ENCODE measurements around the gene MPST. TPM values are rescaled to one million over a fixed set of nuclear protein-coding genes. Genes with fewer than 3 reads are reported as not detected.

The MPST gene
- total and polyA plus RNA-seq, 4 donors = 59.2 to 247 (median 71.7) TPM

- Histone ChIP-seq H3K27ac (ENCODE audit: low read depth in 1 of 2, low read length in 1 of 2) (no peak overlapping the region), H3K36me3 (ENCODE audit: control insufficient read depth in 4 of 4, insufficient read depth in 4 of 4, low read length in 4 of 4) (peaks cover 0 to 11% (median 7%) of the 10 kb centered on the region in 4 donors), H3K27me3 (ENCODE audit: control insufficient read depth in 3 of 3, insufficient read depth in 3 of 3, low read length in 2 of 3) (no peaks in the 10 kb centered on the region), H3K4me3 (no peak overlapping the region), H3K4me1 (ENCODE audit: control insufficient read depth in 5 of 5, insufficient read depth in 5 of 5, low read length in 5 of 5) (peaks cover 0 to 8% (median 0%) of the 10 kb centered on the region in 5 donors), H3K9me3 (ENCODE audit: control insufficient read depth in 4 of 4, insufficient read depth in 3 of 4, low read length in 3 of 4) (no peaks in the 10 kb centered on the region), H3K9ac (ENCODE audit: insufficient read depth in 1 of 2, low read length in 2 of 2) (no peak overlapping the region)
- DNase-seq (no peak), ATAC-seq (ENCODE audit: insufficient read depth, low FRiP score) (no peak)
- 79 to 87% methylated on average over 8 of the region's 8 CpGs for WGBS, 2 donors
- TF ChIP-seq CTCF (IDR thresholded peaks at IDR 0.05; ENCODE audit: control extremely low read depth, extremely low read depth) = no peak
These were observed 34.5 kb downstream of the MPST start for GRCh38 chr22:37054056-37054395.

- TF ChIP-seq CTCF (IDR thresholded peaks at IDR 0.05; ENCODE audit: control extremely low read depth, extremely low read depth) = no peak
- no peaks in the 10 kb centered on the region for H3K9me3 ChIP-seq (ENCODE audit: control insufficient read depth in 4 of 4, insufficient read depth in 3 of 4, low read length in 3 of 4)
- no peak overlapping the region for H3K4me3 ChIP-seq
- H3K27ac ChIP-seq (ENCODE audit: low read depth in 1 of 2, low read length in 1 of 2) = no peak overlapping the region
- peaks cover 0 to 8% (median 0%) of the 10 kb centered on the region in 5 donors for H3K4me1 ChIP-seq (ENCODE audit: control insufficient read depth in 5 of 5, insufficient read depth in 5 of 5, low read length in 5 of 5)
- DNase-seq (no peak), ATAC-seq (ENCODE audit: insufficient read depth, low FRiP score) (no peak)
- no peaks in the 10 kb centered on the region for H3K27me3 ChIP-seq (ENCODE audit: control insufficient read depth in 3 of 3, insufficient read depth in 3 of 3, low read length in 2 of 3)
- peaks cover 0 to 18% (median 7%) of the 10 kb centered on the region in 4 donors for H3K36me3 ChIP-seq (ENCODE audit: control insufficient read depth in 4 of 4, insufficient read depth in 4 of 4, low read length in 4 of 4)
- H3K9ac ChIP-seq (ENCODE audit: insufficient read depth in 1 of 2, low read length in 2 of 2) = no peak overlapping the region
- 92 to 93% methylated on average over 20 of the region's 20 CpGs for WGBS, 2 donors
These were observed 35.2 kb downstream of the MPST start for GRCh38 chr22:37054600-37055365.

GRCh38 chr22:37056246-37056645 is 36.7 kb downstream of the MPST start:
- Histone ChIP-seq H3K9ac (ENCODE audit: insufficient read depth in 1 of 2, low read length in 2 of 2) (no peak overlapping the region), H3K36me3 (ENCODE audit: control insufficient read depth in 4 of 4, insufficient read depth in 4 of 4, low read length in 4 of 4) (peaks cover 0 to 27% (median 7%) of the 10 kb centered on the region in 4 donors), H3K27ac (ENCODE audit: low read depth in 1 of 2, low read length in 1 of 2) (no peak overlapping the region), H3K4me1 (ENCODE audit: control insufficient read depth in 5 of 5, insufficient read depth in 5 of 5, low read length in 5 of 5) (peaks cover 0 to 8% (median 0%) of the 10 kb centered on the region in 5 donors), H3K9me3 (ENCODE audit: control insufficient read depth in 4 of 4, insufficient read depth in 3 of 4, low read length in 3 of 4) (no peaks in the 10 kb centered on the region), H3K4me3 (no peak overlapping the region), H3K27me3 (ENCODE audit: control insufficient read depth in 3 of 3, insufficient read depth in 3 of 3, low read length in 2 of 3) (no peaks in the 10 kb centered on the region)
- 95 to 98% methylated on average over 13 of the region's 13 CpGs for WGBS, 2 donors
- DNase-seq = no peak
- TF ChIP-seq CTCF (IDR thresholded peaks at IDR 0.05; ENCODE audit: control extremely low read depth, extremely low read depth) = no peak
- ATAC-seq (ENCODE audit: insufficient read depth, low FRiP score) = no peak
